T-helper 1 cell treated with Interleukin-12 subunit alpha and Interleukin-12 subunit beta and Interleukin-4 antibody, amounts not matched to agents 30 μg/mL and 1 μg/mL, for 36 hours (primary cell): ENCODE results near the gene UGT1A4.
"Not testable (repeated sequence)": the region's sequence is repeated elsewhere in the genome, so short reads cannot be mapped to it uniquely, and the experiment has no call there.

Experiments used
- H3K27ac Mint-ChIP-seq: one replicate; pipeline ENCODE4 v1.8.0; 2021; ENCODE audit warnings: mild to moderate bottlenecking, mixed read lengths
- H3K27me3 Mint-ChIP-seq: one replicate; pipeline ENCODE4 v1.8.0; 2021; ENCODE audit warnings: low read depth, mixed read lengths
- H3K36me3 Mint-ChIP-seq: one replicate; pipeline ENCODE4 v1.8.0; 2021; ENCODE audit warnings: low read depth, mixed read lengths
- H3K4me1 Mint-ChIP-seq: one replicate; pipeline ENCODE4 v1.8.0; 2021; ENCODE audit warnings: low read depth, mixed read lengths
- H3K4me3 Mint-ChIP-seq: one replicate; pipeline ENCODE4 v1.8.0; 2021; ENCODE audit warnings: mild to moderate bottlenecking, moderate library complexity, mixed read lengths
- H3K9me3 Mint-ChIP-seq: one replicate; pipeline ENCODE4 v1.8.0; 2021; ENCODE audit warnings: mixed read lengths

The UGT1A4 gene

DNA sequence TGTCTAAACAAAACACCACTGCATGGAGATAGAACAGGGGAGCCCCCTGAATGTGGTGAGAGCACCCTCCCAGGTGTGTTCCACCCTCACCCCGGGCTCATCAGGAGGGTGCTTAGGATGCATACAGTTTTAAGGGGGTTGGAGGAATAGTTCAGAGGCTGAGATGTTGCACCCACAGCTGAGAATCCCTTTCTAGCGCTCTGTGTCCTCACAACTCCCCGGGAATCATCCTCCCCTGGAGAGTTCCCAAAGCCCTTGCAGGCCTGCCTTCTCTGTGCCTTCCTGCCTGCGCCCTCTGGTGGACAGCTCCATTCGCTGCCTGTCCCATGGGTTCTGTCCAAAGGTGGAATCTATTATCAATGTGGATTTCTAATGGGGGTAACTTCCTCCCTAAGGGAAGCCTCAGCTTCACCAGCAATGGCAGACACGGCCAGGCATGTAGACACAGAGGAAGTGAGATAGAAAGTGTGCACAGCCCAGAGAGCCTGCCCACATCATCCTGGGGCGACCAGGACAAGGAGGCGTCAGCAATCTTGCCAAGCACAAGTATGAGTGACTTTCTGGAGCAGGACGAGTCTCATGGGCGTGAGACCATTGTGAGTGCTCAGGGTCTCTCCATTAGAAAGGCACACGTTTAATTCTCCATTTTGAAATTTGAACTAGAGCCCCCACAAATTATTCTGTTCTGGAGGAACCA is 7.1 kb upstream of the UGT1A4 start:
- H3K9me3 Mint-ChIP-seq: no peaks in the 10 kb centered on the region
- H3K27me3 Mint-ChIP-seq: peaks cover 36% of the 10 kb centered on the region
- no peak overlapping the region for H3K27ac Mint-ChIP-seq

DNA sequence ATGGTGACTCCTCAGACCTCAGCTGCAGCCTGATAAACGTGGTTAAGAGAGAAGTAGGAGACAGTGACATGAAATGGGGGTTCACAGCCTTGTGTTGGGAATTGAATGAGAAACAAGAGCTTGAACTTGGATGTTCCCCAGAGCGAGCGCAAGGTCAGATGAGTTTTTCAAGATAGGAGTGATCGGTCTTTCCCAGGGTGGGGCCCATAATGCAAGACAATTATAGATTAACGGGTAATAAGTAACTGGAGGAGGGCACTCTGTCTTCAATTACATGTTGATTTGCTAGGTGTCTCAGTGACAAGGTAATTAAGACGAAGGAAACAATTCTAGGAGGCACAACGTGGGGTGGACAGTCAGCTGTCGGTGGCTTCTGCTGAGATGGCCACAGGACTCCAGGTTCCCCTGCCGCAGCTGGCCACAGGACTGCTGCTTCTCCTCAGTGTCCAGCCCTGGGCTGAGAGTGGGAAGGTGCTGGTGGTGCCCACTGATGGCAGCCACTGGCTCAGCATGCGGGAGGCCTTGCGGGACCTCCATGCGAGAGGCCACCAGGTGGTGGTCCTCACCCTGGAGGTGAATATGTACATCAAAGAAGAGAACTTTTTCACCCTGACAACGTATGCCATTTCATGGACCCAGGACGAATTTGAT is 5.8 kb upstream of the UGT1A4 start, which contains the start of gene UGT1A5:
TSS of gene UGT1A5 (plus strand) at position 297 of the 651 bp plus-strand sequence. CDS start at position 382, 85 bp downstream.
- Mint-ChIP-seq H3K4me3 (no peak within 1 kb of the TSS), H3K4me1 (no peaks in the 10 kb centered on the region), H3K27me3 (peaks cover 36% of the 10 kb centered on the region), H3K9me3 (no peaks in the 10 kb centered on the region), H3K27ac (no peak within 1 kb of the TSS), H3K36me3 (no peaks in the 10 kb centered on the region)

More for the DNA sequence above, 7.1 kb upstream of the UGT1A4 start:
- Mint-ChIP-seq H3K4me3 (no peak overlapping the region), H3K36me3 (no peaks in the 10 kb centered on the region), H3K4me1 (no peaks in the 10 kb centered on the region)

DNA sequence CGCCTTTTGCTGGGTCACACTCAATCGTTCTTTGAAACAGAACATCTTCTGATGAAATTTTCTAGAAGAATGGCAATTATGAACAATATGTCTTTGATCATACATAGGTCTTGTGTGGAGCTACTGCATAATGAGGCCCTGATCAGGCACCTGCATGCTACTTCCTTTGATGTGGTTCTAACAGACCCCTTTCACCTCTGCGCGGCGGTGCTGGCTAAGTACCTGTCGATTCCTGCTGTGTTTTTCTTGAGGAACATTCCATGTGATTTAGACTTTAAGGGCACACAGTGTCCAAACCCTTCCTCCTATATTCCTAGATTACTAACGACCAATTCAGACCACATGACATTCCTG is 5.3 kb upstream of the UGT1A4 start:
- Mint-ChIP-seq H3K4me1 (no peaks in the 10 kb centered on the region), H3K27me3 (peaks cover 36% of the 10 kb centered on the region), H3K36me3 (no peaks in the 10 kb centered on the region), H3K4me3 (no peak overlapping the region), H3K27ac (no peak overlapping the region), H3K9me3 (no peaks in the 10 kb centered on the region)

DNA sequence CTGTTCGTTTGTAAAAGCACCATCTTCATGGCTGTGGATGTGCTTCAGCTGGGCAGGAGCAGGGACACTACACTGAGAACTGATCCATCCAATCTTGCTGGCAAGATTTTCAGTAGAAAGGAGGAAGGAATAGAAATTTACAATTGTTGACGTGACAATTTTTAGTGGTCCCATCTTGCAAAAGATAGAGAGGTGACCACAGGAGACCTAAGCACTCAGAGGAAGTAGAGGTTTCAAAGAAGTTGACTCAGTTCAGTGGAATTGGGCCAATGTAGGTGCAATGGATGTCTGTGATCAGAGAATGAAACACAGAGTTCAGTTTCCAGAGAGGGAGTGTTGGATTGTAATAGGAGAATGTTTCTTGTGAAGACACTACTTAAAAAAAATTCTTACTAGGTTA is 4.4 kb upstream of the UGT1A4 start:
- no peaks in the 10 kb centered on the region for H3K9me3 Mint-ChIP-seq
- H3K27ac Mint-ChIP-seq: no peak overlapping the region
- no peaks in the 10 kb centered on the region for H3K4me1 Mint-ChIP-seq
- H3K27me3 Mint-ChIP-seq: peaks cover 33% of the 10 kb centered on the region
- H3K36me3 Mint-ChIP-seq: no peaks in the 10 kb centered on the region
- H3K4me3 Mint-ChIP-seq: no peak overlapping the region

DNA sequence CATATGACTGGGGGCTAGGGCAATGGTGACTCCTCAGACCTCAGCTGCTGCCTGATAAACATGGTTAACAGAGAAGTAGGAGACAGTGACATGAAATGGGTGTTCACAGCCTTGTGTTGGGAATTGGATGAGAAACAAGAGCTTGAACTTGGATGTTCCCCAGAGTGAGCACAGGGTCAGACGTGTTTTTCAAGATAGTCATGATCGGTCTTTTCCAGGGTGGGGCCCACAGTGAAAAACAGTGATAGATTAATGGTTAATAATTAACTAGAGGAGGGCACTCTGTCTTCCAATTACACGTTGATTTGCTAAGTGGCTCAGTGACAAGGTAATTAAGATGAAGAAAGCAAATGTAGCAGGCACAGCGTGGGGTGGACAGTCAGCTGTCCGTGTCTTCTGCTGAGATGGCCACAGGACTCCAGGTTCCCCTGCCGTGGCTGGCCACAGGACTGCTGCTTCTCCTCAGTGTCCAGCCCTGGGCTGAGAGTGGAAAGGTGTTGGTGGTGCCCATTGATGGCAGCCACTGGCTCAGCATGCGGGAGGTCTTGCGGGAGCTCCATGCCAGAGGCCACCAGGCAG is 10.3 kb downstream of the UGT1A4 start, which contains the start of gene UGT1A3:
TSS of gene UGT1A3 (plus strand) at position 320 of the 579 bp plus-strand sequence. CDS start at position 405, 85 bp downstream.
- no peaks in the 10 kb centered on the region for H3K27me3 Mint-ChIP-seq
- no peak within 1 kb of the TSS for H3K27ac Mint-ChIP-seq
- no peak within 1 kb of the TSS for H3K4me3 Mint-ChIP-seq
- no peaks in the 10 kb centered on the region for H3K4me1 Mint-ChIP-seq
- no peaks in the 10 kb centered on the region for H3K36me3 Mint-ChIP-seq
- no peaks in the 10 kb centered on the region for H3K9me3 Mint-ChIP-seq

DNA sequence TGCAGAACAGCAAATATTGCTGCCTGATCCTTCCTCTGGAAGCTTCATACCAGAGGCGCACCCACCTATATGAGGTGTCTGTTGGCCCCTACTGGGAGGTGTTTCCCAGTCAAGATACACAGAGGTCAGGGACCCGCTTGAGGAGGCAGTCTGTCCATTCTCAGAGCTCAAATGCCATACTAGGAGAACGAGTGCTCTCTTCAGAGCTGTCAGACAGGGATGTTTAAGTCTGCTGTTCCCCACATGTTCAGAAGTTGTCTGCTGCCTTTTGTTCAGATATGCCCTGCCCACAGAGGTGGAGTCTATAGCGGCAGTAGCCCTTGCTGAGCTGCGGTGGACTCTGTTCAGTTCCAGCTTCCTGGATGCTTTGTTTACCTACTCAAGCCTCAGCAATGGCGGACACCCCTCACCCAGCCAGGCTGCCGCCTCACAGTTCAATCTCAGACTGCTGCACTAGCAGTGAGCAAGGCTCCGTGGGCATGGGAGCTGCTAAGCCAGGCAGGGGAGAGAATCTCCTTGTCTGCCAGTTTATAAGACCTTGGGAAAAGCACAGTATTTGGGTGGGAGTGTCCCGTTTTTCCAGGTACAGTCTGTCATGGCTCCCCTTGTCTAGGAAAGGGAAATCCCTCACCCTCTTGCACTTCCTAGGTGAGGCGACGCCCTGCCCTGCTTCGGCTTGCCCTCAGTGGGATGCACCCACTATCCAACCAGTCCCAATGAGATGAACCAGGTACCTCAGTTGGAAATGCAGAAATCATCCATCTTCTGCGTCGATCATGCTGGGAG is 18.5 kb downstream of the UGT1A4 start:
- not testable (repeated sequence) for H3K9me3 Mint-ChIP-seq, H3K27ac Mint-ChIP-seq, H3K4me3 Mint-ChIP-seq, H3K36me3 Mint-ChIP-seq, H3K27me3 Mint-ChIP-seq, H3K4me1 Mint-ChIP-seq

DNA sequence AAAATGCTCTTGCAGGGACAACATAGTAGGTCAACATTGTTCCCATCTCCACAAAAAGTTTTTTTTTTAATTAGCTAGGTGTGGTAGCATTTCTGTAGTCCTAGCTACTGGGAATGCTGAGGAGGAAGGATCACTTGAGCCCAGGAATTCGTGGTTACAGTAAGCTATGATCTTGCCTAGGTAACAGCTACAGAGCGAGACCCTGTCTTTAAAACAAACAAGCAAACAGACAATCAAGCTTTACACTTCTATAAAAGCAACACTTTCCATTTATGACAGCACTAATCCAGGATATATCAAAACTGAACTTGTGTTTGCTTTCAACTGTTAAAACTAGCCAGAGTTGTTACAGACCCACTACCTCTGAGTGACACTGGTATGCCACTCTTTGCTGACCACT is 22.3 kb downstream of the UGT1A4 start:
- H3K27ac Mint-ChIP-seq: no peak overlapping the region
- no peaks in the 10 kb centered on the region for H3K9me3 Mint-ChIP-seq
- H3K27me3 Mint-ChIP-seq: no peaks in the 10 kb centered on the region
- no peaks in the 10 kb centered on the region for H3K4me1 Mint-ChIP-seq
- no peak overlapping the region for H3K4me3 Mint-ChIP-seq
- no peaks in the 10 kb centered on the region for H3K36me3 Mint-ChIP-seq

DNA sequence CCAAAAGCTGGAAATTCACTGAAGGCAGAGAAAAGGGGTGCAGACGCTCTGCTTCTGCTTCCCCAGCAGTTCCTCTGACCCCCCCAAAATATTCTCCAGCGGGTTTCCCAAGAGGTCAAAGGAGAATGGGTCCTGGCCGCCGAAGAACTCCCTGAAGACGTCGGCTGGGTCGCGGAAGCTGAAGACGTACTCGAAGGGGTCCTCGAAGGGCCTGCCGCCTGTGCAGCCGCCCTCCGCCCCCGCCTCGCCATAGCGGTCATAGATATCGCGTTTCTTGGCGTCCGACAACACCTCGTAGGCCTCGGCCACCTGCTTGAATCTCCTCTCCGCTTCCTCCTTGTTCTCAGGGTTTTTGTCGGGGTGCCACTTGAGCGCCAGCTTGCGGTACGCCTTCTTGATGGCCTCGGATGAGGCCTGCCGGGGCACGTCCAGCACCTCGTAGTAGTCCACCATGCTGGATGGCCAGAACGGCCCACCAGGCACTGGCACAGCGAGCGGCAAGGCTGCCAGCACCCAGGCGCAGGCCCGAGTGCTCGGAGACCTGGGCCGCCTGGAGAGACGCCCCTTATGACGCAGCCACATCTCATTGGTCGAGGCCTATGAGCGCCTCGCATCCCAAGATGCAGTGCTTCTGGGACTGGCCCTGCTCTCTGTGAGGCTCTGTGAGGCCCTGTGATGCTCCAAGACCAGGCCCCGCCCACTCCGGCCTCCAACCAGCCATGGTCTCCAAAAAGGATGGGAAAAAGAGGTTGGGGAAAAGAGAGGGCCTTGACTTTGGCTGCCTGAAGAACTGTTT is 25.1 kb downstream of the UGT1A4 start:
- Mint-ChIP-seq H3K9me3 (no peaks in the 10 kb centered on the region), H3K27me3 (no peaks in the 10 kb centered on the region), H3K36me3 (no peaks in the 10 kb centered on the region), H3K27ac (no peak overlapping the region), H3K4me3 (no peak overlapping the region), H3K4me1 (no peaks in the 10 kb centered on the region)

DNA sequence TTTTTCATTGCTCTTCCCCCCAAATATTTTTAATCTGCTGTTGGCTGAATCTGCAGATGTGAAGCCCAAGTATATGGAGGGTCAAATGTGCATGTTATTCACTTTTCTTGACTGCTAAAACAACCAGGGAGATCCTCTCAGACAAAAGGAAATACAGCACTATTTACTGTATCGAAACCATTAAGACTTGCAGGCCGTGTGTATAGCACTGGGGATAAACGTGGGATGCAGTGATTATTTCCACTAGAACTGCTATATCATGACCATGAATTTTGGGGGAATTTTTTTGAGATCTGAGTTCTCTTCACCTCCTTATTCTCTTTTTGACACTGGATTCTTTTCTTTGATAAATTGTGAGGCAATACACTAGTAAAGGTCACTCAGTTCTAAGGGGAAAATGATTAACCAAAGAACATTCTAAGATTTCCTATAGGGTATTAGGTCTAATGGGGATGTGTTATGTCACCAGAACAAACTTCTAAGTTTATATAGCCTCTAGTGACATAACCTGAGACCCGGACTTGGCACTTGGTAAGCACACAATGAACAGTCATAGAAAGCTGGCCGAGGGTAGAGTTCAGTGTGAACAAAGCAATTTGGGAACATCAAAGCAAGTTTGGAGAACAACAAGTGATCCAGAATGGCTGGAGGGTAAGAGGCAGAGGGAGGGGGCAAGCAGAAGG is 26.7 kb downstream of the UGT1A4 start:
- Mint-ChIP-seq H3K4me1 (no peaks in the 10 kb centered on the region), H3K27ac (no peak overlapping the region), H3K27me3 (no peaks in the 10 kb centered on the region), H3K9me3 (peaks cover 7% of the 10 kb centered on the region), H3K36me3 (no peaks in the 10 kb centered on the region), H3K4me3 (no peak overlapping the region)

DNA sequence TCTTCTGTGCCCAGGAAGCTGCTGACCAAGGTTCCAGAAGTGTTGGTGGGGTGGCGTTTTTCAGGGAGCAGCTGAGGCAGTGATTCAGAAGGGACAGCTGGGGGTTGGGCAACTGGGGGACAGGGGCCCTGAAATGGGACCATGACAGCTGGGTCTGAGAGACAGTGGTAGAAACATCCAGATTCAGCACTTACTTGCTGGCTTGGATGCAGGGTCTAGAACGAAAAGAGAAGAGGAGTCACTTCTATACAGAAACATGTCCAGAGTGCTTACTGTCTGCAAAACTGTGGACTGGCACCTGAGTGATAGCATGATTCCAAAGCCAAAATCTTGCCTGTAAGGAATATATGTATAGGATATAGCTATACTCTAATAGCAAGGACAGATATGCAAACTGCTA is 27.3 kb downstream of the UGT1A4 start:
- H3K27ac Mint-ChIP-seq, H3K36me3 Mint-ChIP-seq, H3K4me3 Mint-ChIP-seq, H3K27me3 Mint-ChIP-seq, H3K4me1 Mint-ChIP-seq: not testable (repeated sequence)
- H3K9me3 Mint-ChIP-seq: peaks cover 11% of the 10 kb centered on the region

DNA sequence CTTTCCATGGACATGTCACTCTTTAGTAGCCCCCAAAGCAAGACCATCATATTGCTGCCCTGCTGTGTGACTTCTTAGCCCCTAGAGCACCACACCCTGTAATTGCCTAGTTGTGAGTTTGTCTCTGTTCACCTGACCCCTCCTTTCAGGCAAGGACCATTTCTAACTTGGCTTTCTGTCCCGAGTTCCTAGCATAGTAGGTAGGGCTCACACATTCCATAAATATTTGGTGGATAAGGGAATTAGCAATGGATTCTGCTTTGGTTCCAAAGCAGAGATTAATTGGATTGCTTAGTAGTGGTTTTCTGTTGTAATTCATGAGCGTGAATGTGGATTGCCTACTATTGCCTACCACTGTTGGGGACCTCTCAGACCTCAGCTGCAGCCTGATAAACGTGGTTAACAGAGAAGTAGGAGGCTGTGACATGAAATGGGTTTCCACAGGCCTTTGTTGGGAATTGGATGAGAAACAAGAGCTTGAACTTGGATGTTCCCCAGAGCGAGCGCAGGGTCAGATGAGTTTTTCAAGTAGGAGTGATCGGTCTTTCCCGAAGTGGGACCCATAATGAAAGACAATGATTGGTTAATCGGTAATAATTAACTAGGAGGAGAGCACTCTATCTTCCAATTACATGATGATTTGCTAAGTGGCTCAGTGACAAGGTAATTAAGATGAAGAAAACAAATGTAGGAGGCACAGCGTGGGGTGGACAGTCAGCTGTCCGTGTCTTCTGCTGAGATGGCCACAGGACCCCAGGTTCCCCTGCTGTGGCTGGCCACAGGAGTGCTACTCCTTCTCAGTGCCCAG is 28.1 kb downstream of the UGT1A4 start:
- H3K4me3 Mint-ChIP-seq: no peak overlapping the region
- H3K9me3 Mint-ChIP-seq: peaks cover 18% of the 10 kb centered on the region
- no peaks in the 10 kb centered on the region for H3K4me1 Mint-ChIP-seq
- H3K27ac Mint-ChIP-seq: no peak overlapping the region
- H3K27me3 Mint-ChIP-seq: no peaks in the 10 kb centered on the region
- H3K36me3 Mint-ChIP-seq: no peaks in the 10 kb centered on the region

DNA sequence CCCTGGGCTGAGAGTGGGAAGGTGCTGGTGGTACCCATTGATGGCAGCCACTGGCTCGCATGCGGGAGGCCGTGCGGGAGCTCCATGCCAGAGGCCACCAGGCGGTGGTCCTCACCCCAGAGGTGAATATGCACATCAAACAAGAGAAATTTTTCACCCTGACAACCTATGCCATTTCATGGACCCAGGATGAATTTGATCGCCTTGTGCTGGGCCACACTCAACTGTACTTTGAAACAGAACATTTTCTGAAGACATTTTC is 28.7 kb downstream of the UGT1A4 start:
- Mint-ChIP-seq H3K4me3 (no peak overlapping the region), H3K36me3 (no peaks in the 10 kb centered on the region), H3K9me3 (peaks cover 19% of the 10 kb centered on the region), H3K27me3 (no peaks in the 10 kb centered on the region), H3K27ac (no peak overlapping the region), H3K4me1 (no peaks in the 10 kb centered on the region)

DNA sequence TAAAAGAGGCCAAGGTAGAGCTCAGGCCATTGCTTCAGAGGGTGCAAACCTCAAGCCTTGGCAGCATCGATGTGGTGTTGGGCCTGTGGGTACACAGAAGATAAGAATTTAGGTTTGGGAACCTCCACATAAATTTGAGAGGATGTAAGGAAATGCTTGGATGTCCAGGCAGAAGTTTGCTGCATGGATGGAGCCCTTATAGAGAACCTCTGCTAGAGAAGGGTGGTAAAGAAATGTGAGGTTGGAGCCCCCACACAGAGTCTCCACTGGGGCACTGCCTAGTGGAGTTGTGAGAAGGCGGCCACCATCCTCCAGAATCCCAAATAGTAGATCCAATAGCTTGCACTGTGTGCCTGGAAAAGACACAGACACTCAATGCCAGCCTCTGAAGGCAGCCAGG is 32.2 kb downstream of the UGT1A4 start:
- not testable (repeated sequence) for H3K4me1 Mint-ChIP-seq, H3K27ac Mint-ChIP-seq, H3K4me3 Mint-ChIP-seq, H3K36me3 Mint-ChIP-seq, H3K27me3 Mint-ChIP-seq
- peaks cover 19% of the 10 kb centered on the region for H3K9me3 Mint-ChIP-seq
